GM18907 (cell line): Measurements from ENCODE around the gene MAPK8IP3.
"Not testable (repeated sequence)": the region's sequence is repeated elsewhere in the genome, so short reads cannot be mapped to it uniquely, and the experiment has no call there.

Source experiments
- ATAC-seq: cut with Tn5 transposase; IDR thresholded peaks from one replicate; pipeline ENCODE4 v1.9.1; 2021; ENCODE audit warnings: mild to moderate bottlenecking, moderate library complexity; ENCODE audit not compliant: unreplicated experiment

The MAPK8IP3 gene

GRCh38 chr16:1708083-1708767, 2.2 kb downstream of the MAPK8IP3 start:
- ATAC-seq, result no peak

GRCh38 chr16:1708768-1709180, 2.8 kb downstream of the MAPK8IP3 start:
- ATAC-seq, result no peak

- no peak for ATAC-seq
Observed at GRCh38 chr16:1709356-1709755, 3.4 kb downstream of the MAPK8IP3 start.

- ATAC-seq, result no peak
Observed at GRCh38 chr16:1710811-1711507, 5.0 kb downstream of the MAPK8IP3 start.

GRCh38 chr16:1712791-1713261, 6.8 kb downstream of the MAPK8IP3 start:
- ATAC-seq, result no peak

GRCh38 chr16:1713331-1713730, 7.3 kb downstream of the MAPK8IP3 start:
- no peak for ATAC-seq

- no peak for ATAC-seq
Observed at GRCh38 chr16:1713933-1714332, 7.9 kb downstream of the MAPK8IP3 start.

GRCh38 chr16:1715220-1715619, 9.2 kb downstream of the MAPK8IP3 start:
- no peak for ATAC-seq

- ATAC-seq, result not testable (repeated sequence)
Observed at GRCh38 chr16:1718236-1718635, 12.2 kb downstream of the MAPK8IP3 start.

GRCh38 chr16:1719559-1720229, 13.7 kb downstream of the MAPK8IP3 start:
- not testable (repeated sequence) for ATAC-seq

GRCh38 chr16:1721372-1721771, 15.4 kb downstream of the MAPK8IP3 start:
- no peak for ATAC-seq

- ATAC-seq, result no peak
Observed at GRCh38 chr16:1723450-1724147, 17.6 kb downstream of the MAPK8IP3 start.

- no peak for ATAC-seq
Observed at GRCh38 chr16:1724491-1724890, 18.5 kb downstream of the MAPK8IP3 start.

GRCh38 chr16:1726661-1727502, 20.9 kb downstream of the MAPK8IP3 start:
- ATAC-seq, result no peak

- ATAC-seq, result no peak
Observed at GRCh38 chr16:1727651-1728624, 21.9 kb downstream of the MAPK8IP3 start.

- no peak for ATAC-seq
Observed at GRCh38 chr16:1729026-1729425, 23.0 kb downstream of the MAPK8IP3 start.

GRCh38 chr16:1729445-1729844, 23.4 kb downstream of the MAPK8IP3 start:
- no peak for ATAC-seq

- ATAC-seq, result no peak
Observed at GRCh38 chr16:1731073-1731472, 25.1 kb downstream of the MAPK8IP3 start.

GRCh38 chr16:1731603-1732002, 25.6 kb downstream of the MAPK8IP3 start:
- ATAC-seq, result no peak
